ENCODE measurements around the gene SRSF6. TPM values are rescaled to one million over a fixed set of nuclear protein-coding genes. Genes with fewer than 3 reads are reported as not detected.

Gene SRSF6
- total and polyA plus RNA-seq, 2 experiments from 2014 or later: 60.1 to 61.5 TPM

DNA sequence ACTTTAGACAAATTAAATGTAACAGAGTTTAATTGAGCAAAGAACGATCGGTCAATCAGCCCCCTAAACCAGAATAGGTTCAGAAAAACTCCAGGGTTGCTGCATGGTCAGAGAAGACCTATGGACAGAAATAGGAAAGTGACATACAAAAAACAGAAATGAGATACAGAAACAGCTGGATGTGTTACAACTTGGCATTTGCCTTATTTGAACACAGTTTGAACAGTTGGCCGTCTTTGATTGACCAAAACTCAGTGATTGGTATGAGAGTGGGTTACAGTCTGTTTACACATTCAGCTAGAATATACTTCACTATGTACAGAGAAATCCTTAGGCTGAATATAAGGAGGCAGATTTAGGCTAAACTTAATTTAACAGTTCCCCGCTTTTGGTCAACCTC lies 19.9 kb downstream of the SRSF6 start (continued):
- TF ChIP-seq, protein P1, sequence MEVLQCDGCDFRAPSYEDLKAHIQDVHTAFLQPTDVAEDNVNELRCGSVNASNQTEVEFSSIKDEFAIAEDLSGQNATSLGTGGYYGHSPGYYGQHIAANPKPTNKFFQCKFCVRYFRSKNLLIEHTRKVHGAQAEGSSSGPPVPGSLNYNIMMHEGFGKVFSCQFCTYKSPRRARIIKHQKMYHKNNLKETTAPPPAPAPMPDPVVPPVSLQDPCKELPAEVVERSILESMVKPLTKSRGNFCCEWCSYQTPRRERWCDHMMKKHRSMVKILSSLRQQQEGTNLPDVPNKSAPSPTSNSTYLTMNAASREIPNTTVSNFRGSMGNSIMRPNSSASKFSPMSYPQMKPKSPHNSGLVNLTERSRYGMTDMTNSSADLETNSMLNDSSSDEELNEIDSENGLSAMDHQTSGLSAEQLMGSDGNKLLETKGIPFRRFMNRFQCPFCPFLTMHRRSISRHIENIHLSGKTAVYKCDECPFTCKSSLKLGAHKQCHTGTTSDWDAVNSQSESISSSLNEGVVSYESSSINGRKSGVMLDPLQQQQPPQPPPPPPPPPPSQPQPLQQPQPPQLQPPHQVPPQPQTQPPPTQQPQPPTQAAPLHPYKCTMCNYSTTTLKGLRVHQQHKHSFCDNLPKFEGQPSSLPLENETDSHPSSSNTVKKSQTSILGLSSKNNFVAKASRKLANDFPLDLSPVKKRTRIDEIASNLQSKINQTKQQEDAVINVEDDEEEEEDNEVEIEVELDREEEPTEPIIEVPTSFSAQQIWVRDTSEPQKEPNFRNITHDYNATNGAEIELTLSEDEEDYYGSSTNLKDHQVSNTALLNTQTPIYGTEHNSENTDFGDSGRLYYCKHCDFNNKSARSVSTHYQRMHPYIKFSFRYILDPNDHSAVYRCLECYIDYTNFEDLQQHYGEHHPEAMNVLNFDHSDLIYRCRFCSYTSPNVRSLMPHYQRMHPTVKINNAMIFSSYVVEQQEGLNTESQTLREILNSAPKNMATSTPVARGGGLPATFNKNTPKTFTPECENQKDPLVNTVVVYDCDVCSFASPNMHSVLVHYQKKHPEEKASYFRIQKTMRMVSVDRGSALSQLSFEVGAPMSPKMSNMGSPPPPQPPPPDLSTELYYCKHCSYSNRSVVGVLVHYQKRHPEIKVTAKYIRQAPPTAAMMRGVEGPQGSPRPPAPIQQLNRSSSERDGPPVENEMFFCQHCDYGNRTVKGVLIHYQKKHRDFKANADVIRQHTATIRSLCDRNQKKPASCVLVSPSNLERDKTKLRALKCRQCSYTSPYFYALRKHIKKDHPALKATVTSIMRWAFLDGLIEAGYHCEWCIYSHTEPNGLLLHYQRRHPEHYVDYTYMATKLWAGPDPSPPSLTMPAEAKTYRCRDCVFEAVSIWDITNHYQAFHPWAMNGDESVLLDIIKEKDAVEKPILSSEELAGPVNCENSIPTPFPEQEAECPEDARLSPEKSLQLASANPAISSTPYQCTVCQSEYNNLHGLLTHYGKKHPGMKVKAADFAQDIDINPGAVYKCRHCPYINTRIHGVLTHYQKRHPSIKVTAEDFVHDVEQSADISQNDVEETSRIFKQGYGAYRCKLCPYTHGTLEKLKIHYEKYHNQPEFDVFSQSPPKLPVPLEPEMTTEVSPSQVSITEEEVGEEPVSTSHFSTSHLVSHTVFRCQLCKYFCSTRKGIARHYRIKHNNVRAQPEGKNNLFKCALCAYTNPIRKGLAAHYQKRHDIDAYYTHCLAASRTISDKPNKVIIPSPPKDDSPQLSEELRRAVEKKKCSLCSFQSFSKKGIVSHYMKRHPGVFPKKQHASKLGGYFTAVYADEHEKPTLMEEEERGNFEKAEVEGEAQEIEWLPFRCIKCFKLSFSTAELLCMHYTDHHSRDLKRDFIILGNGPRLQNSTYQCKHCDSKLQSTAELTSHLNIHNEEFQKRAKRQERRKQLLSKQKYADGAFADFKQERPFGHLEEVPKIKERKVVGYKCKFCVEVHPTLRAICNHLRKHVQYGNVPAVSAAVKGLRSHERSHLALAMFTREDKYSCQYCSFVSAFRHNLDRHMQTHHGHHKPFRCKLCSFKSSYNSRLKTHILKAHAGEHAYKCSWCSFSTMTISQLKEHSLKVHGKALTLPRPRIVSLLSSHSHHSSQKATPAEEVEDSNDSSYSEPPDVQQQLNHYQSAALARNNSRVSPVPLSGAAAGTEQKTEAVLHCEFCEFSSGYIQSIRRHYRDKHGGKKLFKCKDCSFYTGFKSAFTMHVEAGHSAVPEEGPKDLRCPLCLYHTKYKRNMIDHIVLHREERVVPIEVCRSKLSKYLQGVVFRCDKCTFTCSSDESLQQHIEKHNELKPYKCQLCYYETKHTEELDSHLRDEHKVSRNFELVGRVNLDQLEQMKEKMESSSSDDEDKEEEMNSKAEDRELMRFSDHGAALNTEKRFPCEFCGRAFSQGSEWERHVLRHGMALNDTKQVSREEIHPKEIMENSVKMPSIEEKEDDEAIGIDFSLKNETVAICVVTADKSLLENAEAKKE (CRISPR knock-in tag; IDR thresholded peaks at IDR 0.05): no peak

- no peaks in the 10 kb centered on the region for H4K20me1 ChIP-seq (replicated peaks; ENCODE audit: insufficient read depth)
- H3K79me2 ChIP-seq (replicated peaks; ENCODE audit: insufficient read depth): no peaks in the 10 kb centered on the region
- Mint-ChIP-seq H3K4me3 (no peak overlapping the region), H3K4me1 (no peaks in the 10 kb centered on the region), H3K27ac (no peak overlapping the region), H3K36me3 (ENCODE audit: low read depth) (no peaks in the 10 kb centered on the region), H3K27me3 (ENCODE audit: insufficient read depth, low read depth, poor library complexity) (peaks cover 3% of the 10 kb centered on the region), H3K9me3 (peaks cover 31% of the 10 kb centered on the region)
- no peaks in the 10 kb centered on the region for H3K9me2 ChIP-seq (ENCODE audit: insufficient read depth)
- H2AFZ ChIP-seq: no peak overlapping the region
- no peak for DNase-seq (ENCODE audit: low spot score)
- no peaks in the 10 kb centered on the region for H3K36me3 ChIP-seq (ENCODE audit: insufficient read depth)
- H3K27ac ChIP-seq (ENCODE audit: low read depth): no peak overlapping the region
- TF ChIP-seq CTCF (conservative IDR thresholded peaks at IDR 0.05; ENCODE audit: low read depth in 2 of 2): no peak
- TF ChIP-seq ZNF331 (CRISPR knock-in tag; IDR thresholded peaks at IDR 0.05; ENCODE audit: low read depth): no peak
- no peak for TF ChIP-seq EZH2phosphoT487 (IDR thresholded peaks at IDR 0.05; ENCODE audit: unreplicated experiment)
- no peak for TF ChIP-seq ZNF114 (CRISPR knock-in tag; IDR thresholded peaks at IDR 0.05)
- TF ChIP-seq, protein P2, sequence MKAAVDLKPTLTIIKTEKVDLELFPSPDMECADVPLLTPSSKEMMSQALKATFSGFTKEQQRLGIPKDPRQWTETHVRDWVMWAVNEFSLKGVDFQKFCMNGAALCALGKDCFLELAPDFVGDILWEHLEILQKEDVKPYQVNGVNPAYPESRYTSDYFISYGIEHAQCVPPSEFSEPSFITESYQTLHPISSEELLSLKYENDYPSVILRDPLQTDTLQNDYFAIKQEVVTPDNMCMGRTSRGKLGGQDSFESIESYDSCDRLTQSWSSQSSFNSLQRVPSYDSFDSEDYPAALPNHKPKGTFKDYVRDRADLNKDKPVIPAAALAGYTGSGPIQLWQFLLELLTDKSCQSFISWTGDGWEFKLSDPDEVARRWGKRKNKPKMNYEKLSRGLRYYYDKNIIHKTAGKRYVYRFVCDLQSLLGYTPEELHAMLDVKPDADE (IDR thresholded peaks at IDR 0.05): no peak
- no peak for TF ChIP-seq STAT1 (IDR thresholded peaks at IDR 0.05; ENCODE audit: unreplicated experiment)
- no peak for TF ChIP-seq JUNB (IDR thresholded peaks at IDR 0.05; ENCODE audit: unreplicated experiment)
- TF ChIP-seq REST (IDR thresholded peaks at IDR 0.05; ENCODE audit: unreplicated experiment): no peak
- no peak for TF ChIP-seq CREB1 (CRISPR knock-in tag; IDR thresholded peaks at IDR 0.05; ENCODE audit: low read depth)
- no peak for TF ChIP-seq NANOG (IDR thresholded peaks at IDR 0.05; ENCODE audit: borderline replicate concordance)
- no peak for TF ChIP-seq POLR2AphosphoS5 (IDR thresholded peaks at IDR 0.05; ENCODE audit: low read depth)
- no peak overlapping the region for H3K4me3 ChIP-seq
- H3K27me3 ChIP-seq (ENCODE audit: insufficient read depth): no peaks in the 10 kb centered on the region
- no peaks in the 10 kb centered on the region for H3K4me1 ChIP-seq (ENCODE audit: insufficient read depth)
- no peaks in the 10 kb centered on the region for H3F3A ChIP-seq (replicated peaks; ENCODE audit: low read depth)
- H3K4me2 ChIP-seq: no peak overlapping the region
- ATAC-seq: no peak
These were observed 32.3 kb downstream of the SRSF6 start for GRCh38 chr20:43490038-43490437.

Measured in GM23338 (cell line).